ENCODE measurements around the gene CFAP46. TPM values are rescaled to one million over a fixed set of nuclear protein-coding genes. Genes with fewer than 3 reads are reported as not detected.

The CFAP46 gene
- total and polyA plus RNA-seq, 2 donors from 2014 or later = 3.8 to 8.3 TPM

GRCh38 chr10:132983252-132984007 lies 41.1 kb upstream of the CFAP46 start:
- DNase-seq (peak in 2 of 5 donors; percentile 75 to 77), FAIRE-seq (no peak)
- no peak overlapping the region for H3K27ac ChIP-seq (ENCODE audit: low read depth in 2 of 2, low read length in 2 of 2)
- H3K4me3 ChIP-seq (ENCODE audit: low read length in 3 of 3) = no peak overlapping the region
- H3K4me1 ChIP-seq (ENCODE audit: control insufficient read depth in 2 of 3, insufficient read depth in 2 of 3, low read depth in 1 of 3, low read length in 3 of 3) = peaks cover 0 to 3% (median 0%) of the 10 kb centered on the region in 3 donors
- no peaks in the 10 kb centered on the region for H3K36me3 ChIP-seq (ENCODE audit: control insufficient read depth in 2 of 3, insufficient read depth in 3 of 3, low read length in 3 of 3)
- TF ChIP-seq CTCF (IDR thresholded peaks at IDR 0.05; ENCODE audit: borderline replicate concordance, extremely low read depth, insufficient read depth) = no peak
- no peaks in the 10 kb centered on the region for H3K27me3 ChIP-seq (ENCODE audit: control insufficient read depth, insufficient read depth, low read length)
- no peaks in the 10 kb centered on the region for H3K9me3 ChIP-seq (ENCODE audit: control insufficient read depth in 2 of 3, insufficient read depth in 1 of 3, low read length in 3 of 3)
- intact Hi-C loops (cut with DNase I) = no loop called here
- H3K9ac ChIP-seq (ENCODE audit: low read length in 3 of 3) = no peak overlapping the region

GRCh38 chr10:132982301-132982989 lies 40.1 kb upstream of the CFAP46 start:
- intact Hi-C loops (cut with DNase I) = no loop called here
- Histone ChIP-seq H3K9ac (ENCODE audit: low read length in 3 of 3) (no peak overlapping the region), H3K9me3 (ENCODE audit: control insufficient read depth in 2 of 3, insufficient read depth in 1 of 3, low read length in 3 of 3) (no peaks in the 10 kb centered on the region), H3K36me3 (ENCODE audit: control insufficient read depth in 2 of 3, insufficient read depth in 3 of 3, low read length in 3 of 3) (no peaks in the 10 kb centered on the region), H3K27ac (ENCODE audit: low read depth in 2 of 2, low read length in 2 of 2) (no peak overlapping the region), H3K27me3 (ENCODE audit: control insufficient read depth, insufficient read depth, low read length) (no peaks in the 10 kb centered on the region), H3K4me1 (ENCODE audit: control insufficient read depth in 2 of 3, insufficient read depth in 2 of 3, low read depth in 1 of 3, low read length in 3 of 3) (peaks cover 0 to 3% (median 0%) of the 10 kb centered on the region in 3 donors), H3K4me3 (ENCODE audit: low read length in 3 of 3) (no peak overlapping the region)
- DNase-seq (peak; percentile 42 to 79 (median 68)), FAIRE-seq (no peak)
- TF ChIP-seq CTCF (IDR thresholded peaks at IDR 0.05; ENCODE audit: borderline replicate concordance, extremely low read depth, insufficient read depth) = no peak

GRCh38 chr10:132981746-132982145 lies 39.4 kb upstream of the CFAP46 start:
- TF ChIP-seq CTCF (IDR thresholded peaks at IDR 0.05; ENCODE audit: borderline replicate concordance, extremely low read depth, insufficient read depth) = no peak
- Histone ChIP-seq H3K36me3 (ENCODE audit: control insufficient read depth in 2 of 3, insufficient read depth in 3 of 3, low read length in 3 of 3) (no peaks in the 10 kb centered on the region), H3K27ac (ENCODE audit: low read depth in 2 of 2, low read length in 2 of 2) (no peak overlapping the region), H3K4me3 (ENCODE audit: low read length in 3 of 3) (no peak overlapping the region), H3K9me3 (ENCODE audit: control insufficient read depth in 2 of 3, insufficient read depth in 1 of 3, low read length in 3 of 3) (no peaks in the 10 kb centered on the region), H3K27me3 (ENCODE audit: control insufficient read depth, insufficient read depth, low read length) (no peaks in the 10 kb centered on the region), H3K4me1 (ENCODE audit: control insufficient read depth in 2 of 3, insufficient read depth in 2 of 3, low read depth in 1 of 3, low read length in 3 of 3) (peaks cover 0 to 3% (median 0%) of the 10 kb centered on the region in 3 donors), H3K9ac (ENCODE audit: low read length in 3 of 3) (no peak overlapping the region)
- DNase-seq = peak in 1 of 5 donors; percentile 71
- intact Hi-C loops (cut with DNase I) = no loop called here
- FAIRE-seq = no peak
